OCI-LY7 (cell line): Measurements from ENCODE around the gene ZNF813.

Experiments used
- EZH2phosphoT487 ChIP-seq: fragments of 200-600 bp; sonication (generic); IDR thresholded peaks from 2 replicates; pipeline ENCODE4 v1.6.1; 2018; ENCODE audit warnings: low read depth, borderline replicate concordance, mild to moderate bottlenecking, mixed run types, antibody characterized with exemption, low read length, moderate library complexity, mixed read lengths
- TF ChIP-seq, protein P1 (sequence below): fragments of 200-600 bp; sonication (generic); conservative IDR thresholded peaks from 2 replicates; pipeline ENCODE4 v1.5.1; 2014; ENCODE audit warnings: mild to moderate bottlenecking, antibody characterized with exemption, low read length, moderate library complexity, mixed read lengths

- TF ChIP-seq, protein P1, sequence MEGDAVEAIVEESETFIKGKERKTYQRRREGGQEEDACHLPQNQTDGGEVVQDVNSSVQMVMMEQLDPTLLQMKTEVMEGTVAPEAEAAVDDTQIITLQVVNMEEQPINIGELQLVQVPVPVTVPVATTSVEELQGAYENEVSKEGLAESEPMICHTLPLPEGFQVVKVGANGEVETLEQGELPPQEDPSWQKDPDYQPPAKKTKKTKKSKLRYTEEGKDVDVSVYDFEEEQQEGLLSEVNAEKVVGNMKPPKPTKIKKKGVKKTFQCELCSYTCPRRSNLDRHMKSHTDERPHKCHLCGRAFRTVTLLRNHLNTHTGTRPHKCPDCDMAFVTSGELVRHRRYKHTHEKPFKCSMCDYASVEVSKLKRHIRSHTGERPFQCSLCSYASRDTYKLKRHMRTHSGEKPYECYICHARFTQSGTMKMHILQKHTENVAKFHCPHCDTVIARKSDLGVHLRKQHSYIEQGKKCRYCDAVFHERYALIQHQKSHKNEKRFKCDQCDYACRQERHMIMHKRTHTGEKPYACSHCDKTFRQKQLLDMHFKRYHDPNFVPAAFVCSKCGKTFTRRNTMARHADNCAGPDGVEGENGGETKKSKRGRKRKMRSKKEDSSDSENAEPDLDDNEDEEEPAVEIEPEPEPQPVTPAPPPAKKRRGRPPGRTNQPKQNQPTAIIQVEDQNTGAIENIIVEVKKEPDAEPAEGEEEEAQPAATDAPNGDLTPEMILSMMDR, result no peak
- no peak for TF ChIP-seq EZH2phosphoT487
Measured at GRCh38 chr19:53432088-53432661, 35.4 kb upstream of the ZNF813 start.
